ENCODE measurements around the gene ZNF282. TPM values are rescaled to one million over a fixed set of nuclear protein-coding genes. Genes with fewer than 3 reads are reported as not detected.

The ZNF282 gene
- total RNA-seq, 1 experiment from 2014 or later: 31.4 TPM

DNA sequence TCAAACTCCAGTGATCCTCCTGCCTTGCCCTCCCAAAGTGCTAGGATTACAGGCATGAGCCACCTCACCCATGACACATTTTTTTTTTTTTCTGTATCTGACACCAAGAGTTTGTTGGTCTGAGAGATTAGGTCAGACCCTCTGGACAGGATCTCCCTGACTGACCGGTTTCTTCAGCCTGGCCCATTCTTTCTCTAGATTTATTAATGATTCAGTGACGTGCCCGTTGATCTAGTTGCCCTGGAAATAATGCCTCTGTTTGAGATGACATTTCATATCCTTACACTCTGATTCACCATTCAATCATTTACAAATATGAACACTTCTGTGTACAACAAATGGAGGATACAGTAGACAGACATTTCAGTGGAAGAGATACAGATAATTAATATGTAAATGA lies 42.7 kb downstream of the ZNF282 start:
- DNase-seq (peak; percentile 96), ATAC-seq (peak; percentile 42)
- CTCF ChIA-PET: no interaction called here

GRCh38 chr7:149239345-149240143 lies 44.2 kb downstream of the ZNF282 start, which contains the start of gene ZNF212:
ZNF212 (plus strand) TSS chr7:149239651; CDS start chr7:149239779, 128 bp downstream.
- ChIA-PET POLR2A (ENCODE audit: unreplicated experiment) (interaction anchor here (0.7 kb wide), 1 partner anchor 40 kb away, joined by 4 read pairs; no protein-coding TSS in a partner anchor), CTCF (interaction anchor here (0.7 to 1.1 kb wide), 2 partner anchors 44 to 72 kb away, joined by 3 read pairs; partner anchors contain the start of gene ZNF282)
- DNase-seq (peak; percentile 91), ATAC-seq (peak; percentile 95)
- Histone ChIP-seq H4K20me1 (ENCODE audit: low read length) (no peaks in the 10 kb centered on the region), H3K4me3 (ENCODE audit: low read length) (peak within 1 kb of the TSS; percentile 94), H3K27ac (ENCODE audit: low read length) (peak within 1 kb of the TSS; percentile 92), H3K27me3 (ENCODE audit: low read length) (no peaks in the 10 kb centered on the region), H3K4me2 (ENCODE audit: low read length) (peak within 1 kb of the TSS; percentile 91), H3K4me1 (ENCODE audit: insufficient read depth, low read length) (peaks cover 33% of the 10 kb centered on the region), H2AFZ (ENCODE audit: low read length) (peak within 1 kb of the TSS; percentile 75), H3K79me2 (ENCODE audit: low read length) (peaks cover 47% of the 10 kb centered on the region), H3K9me3 (ENCODE audit: low read length) (peaks cover 8% of the 10 kb centered on the region; the same call in 1 of the 2 replicates), H3F3A (ENCODE audit: low read length, unreplicated experiment) (no peaks in the 10 kb centered on the region), H3K9ac (ENCODE audit: low read length) (peak within 1 kb of the TSS; percentile 85), H3K36me3 (ENCODE audit: low read depth, low read length) (peaks cover 13% of the 10 kb centered on the region), H3K9me2 (replicated peaks; ENCODE audit: low read length) (no peaks in the 10 kb centered on the region)
- BruUV-seq (replicated peaks): no TSS peak
- intact Hi-C loops (cut with micrococcal nuclease): loop anchor here (2.0 kb wide), 1 partner anchor 41 kb away; no protein-coding TSS in a partner anchor
- TF ChIP-seq EZH2phosphoT487 (IDR thresholded peaks at IDR 0.05; ENCODE audit: borderline replicate concordance, low read length): no peak
- no peak for TF ChIP-seq EZH2 (IDR thresholded peaks at IDR 0.05; ENCODE audit: low read length, unreplicated experiment)
- TF ChIP-seq, protein P1, sequence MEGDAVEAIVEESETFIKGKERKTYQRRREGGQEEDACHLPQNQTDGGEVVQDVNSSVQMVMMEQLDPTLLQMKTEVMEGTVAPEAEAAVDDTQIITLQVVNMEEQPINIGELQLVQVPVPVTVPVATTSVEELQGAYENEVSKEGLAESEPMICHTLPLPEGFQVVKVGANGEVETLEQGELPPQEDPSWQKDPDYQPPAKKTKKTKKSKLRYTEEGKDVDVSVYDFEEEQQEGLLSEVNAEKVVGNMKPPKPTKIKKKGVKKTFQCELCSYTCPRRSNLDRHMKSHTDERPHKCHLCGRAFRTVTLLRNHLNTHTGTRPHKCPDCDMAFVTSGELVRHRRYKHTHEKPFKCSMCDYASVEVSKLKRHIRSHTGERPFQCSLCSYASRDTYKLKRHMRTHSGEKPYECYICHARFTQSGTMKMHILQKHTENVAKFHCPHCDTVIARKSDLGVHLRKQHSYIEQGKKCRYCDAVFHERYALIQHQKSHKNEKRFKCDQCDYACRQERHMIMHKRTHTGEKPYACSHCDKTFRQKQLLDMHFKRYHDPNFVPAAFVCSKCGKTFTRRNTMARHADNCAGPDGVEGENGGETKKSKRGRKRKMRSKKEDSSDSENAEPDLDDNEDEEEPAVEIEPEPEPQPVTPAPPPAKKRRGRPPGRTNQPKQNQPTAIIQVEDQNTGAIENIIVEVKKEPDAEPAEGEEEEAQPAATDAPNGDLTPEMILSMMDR (conservative IDR thresholded peaks at IDR 0.05; ENCODE audit: low read depth, low read length): peak; percentile 87

More for the DNA sequence above, 42.7 kb downstream of the ZNF282 start:
- H2AFZ ChIP-seq (ENCODE audit: low read length): no peak overlapping the region
- H3K4me1 ChIP-seq (ENCODE audit: insufficient read depth, low read length): peaks cover 47% of the 10 kb centered on the region
- H3K36me3 ChIP-seq (ENCODE audit: low read depth, low read length): peaks cover 13% of the 10 kb centered on the region
- no peaks in the 10 kb centered on the region for H4K20me1 ChIP-seq (ENCODE audit: low read length)
- no TSS peak for BruUV-seq (replicated peaks)
- no peaks in the 10 kb centered on the region for H3K9me2 ChIP-seq (replicated peaks; ENCODE audit: low read length)
- peaks cover 5% of the 10 kb centered on the region for H3F3A ChIP-seq (ENCODE audit: low read length, unreplicated experiment)
- peak overlapping the region; percentile 85 for H3K9ac ChIP-seq (ENCODE audit: low read length)
- H3K4me3 ChIP-seq (ENCODE audit: low read length): peak overlapping the region; percentile 32; the same call in 1 of the 2 replicates
- POLR2A ChIA-PET (ENCODE audit: unreplicated experiment): no interaction called here
- H3K27me3 ChIP-seq (ENCODE audit: low read length): no peaks in the 10 kb centered on the region
- H3K27ac ChIP-seq (ENCODE audit: low read length): peak overlapping the region; percentile 92
- H3K9me3 ChIP-seq (ENCODE audit: low read length): peaks cover 8% of the 10 kb centered on the region; the same call in 1 of the 2 replicates
- H3K79me2 ChIP-seq (ENCODE audit: low read length): peaks cover 36% of the 10 kb centered on the region
- TF ChIP-seq, protein P1 (conservative IDR thresholded peaks at IDR 0.05; ENCODE audit: low read depth, low read length): no peak
- TF ChIP-seq EZH2 (IDR thresholded peaks at IDR 0.05; ENCODE audit: low read length, unreplicated experiment) (no peak), EZH2phosphoT487 (IDR thresholded peaks at IDR 0.05; ENCODE audit: borderline replicate concordance, low read length) (no peak)
- peak overlapping the region; percentile 73 for H3K4me2 ChIP-seq (ENCODE audit: low read length)
- intact Hi-C loops (cut with micrococcal nuclease): loop anchor here (2.0 kb wide), 1 partner anchor 39 kb away; no protein-coding TSS in a partner anchor
